Endodermal cell (in vitro differentiated cells): ENCODE measurements around the gene MACROD2. TPM values are rescaled to one million over a fixed set of nuclear protein-coding genes. Genes with fewer than 3 reads are reported as not detected.

Source experiments
- DNase-seq: peaks from one replicate; pipeline ENCODE4 v3.0.0-alpha.2; 2017
- H3K27ac ChIP-seq: 2 replicates; pipeline ENCODE4 v1.5.1; 2013; ENCODE audit warnings: mild to moderate bottlenecking, low read depth, low read length, moderate library complexity
- H3K27me3 ChIP-seq: 2 replicates; pipeline ENCODE4 v1.6.1; 2013; ENCODE audit warnings: mild to moderate bottlenecking, low read length, moderate library complexity; ENCODE audit not compliant: insufficient read depth, control insufficient read depth, poor library complexity, severe bottlenecking
- H3K36me3 ChIP-seq: 2 replicates; pipeline ENCODE4 v1.7.0; 2013; ENCODE audit warnings: mild to moderate bottlenecking, low read length, moderate library complexity; ENCODE audit not compliant: control insufficient read depth, insufficient read depth
- H3K4me1 ChIP-seq: one replicate; pipeline ENCODE4 v1.7.0; 2013; ENCODE audit warnings: low read length; ENCODE audit not compliant: control insufficient read depth, insufficient read depth
- H3K4me3 ChIP-seq: 2 replicates; pipeline ENCODE4 v1.5.1; 2013; ENCODE audit warnings: mild to moderate bottlenecking, low read length, moderate library complexity
- H3K9ac ChIP-seq: 2 replicates; pipeline ENCODE4 v1.6.1; 2013; ENCODE audit warnings: mild to moderate bottlenecking, low read length, moderate library complexity; ENCODE audit not compliant: poor library complexity, severe bottlenecking; ENCODE audit errors: extremely low read depth
- H3K9me3 ChIP-seq: 2 replicates; pipeline ENCODE4 v1.6.1; 2013; ENCODE audit warnings: mild to moderate bottlenecking, low read length, moderate library complexity; ENCODE audit not compliant: control insufficient read depth
- H3K27ac Mint-ChIP-seq: 2 replicates; pipeline ENCODE4 v1.8.0; 2020; ENCODE audit warnings: mixed read lengths
- H3K27me3 Mint-ChIP-seq: 2 replicates; pipeline ENCODE4 v1.8.0; 2021; ENCODE audit warnings: mild to moderate bottlenecking, mixed read lengths; ENCODE audit not compliant: insufficient read depth
- H3K36me3 Mint-ChIP-seq: 2 replicates; pipeline ENCODE4 v1.8.0; 2020; ENCODE audit warnings: low read depth, mixed read lengths
- H3K4me1 Mint-ChIP-seq: 2 replicates; pipeline ENCODE4 v1.8.0; 2020; ENCODE audit warnings: mixed read lengths
- H3K4me3 Mint-ChIP-seq: 2 replicates; pipeline ENCODE4 v1.8.0; 2020; ENCODE audit warnings: mild to moderate bottlenecking, moderate library complexity, mixed read lengths
- H3K9me3 Mint-ChIP-seq: 2 replicates; pipeline ENCODE4 v1.8.0; 2020; ENCODE audit warnings: mild to moderate bottlenecking, mixed read lengths
- WGBS, 2 experiments: methylation state at CpG; one replicate each; pipeline versions ENCODE4 v1.1.5 to v1.1.7; 2013; ENCODE audit warnings: missing lambda C conversion rate in 2 of 2, mixed read lengths in 1 of 2; ENCODE audit not compliant: insufficient coverage in 1 of 2, insufficient read length in 1 of 2; 5-methylcytosine and 5-hydroxymethylcytosine counted together
- total RNA-seq, 2 donors: library from RNA; stranded (reverse); fragmentation: NEBNext Ultra II Directional in 1 of 2; extraction: Animal tissue kit (Norgen Biotek cat#: 25700) in 1 of 2; gene quantifications; 2 replicates in 1 of 2; 3 replicates in 1 of 2; pipeline ENCODE4 v1.2.1, GENCODE V29; 2021
- TF ChIP-seq, protein P1 (sequence below): fragments of 200-600 bp; sonication (generic); conservative IDR thresholded peaks from 2 replicates; pipeline ENCODE4 v1.5.0; 2021; ENCODE audit warnings: antibody characterized with exemption, mild to moderate bottlenecking

MACROD2 gene
- total RNA-seq, 2 donors from 2014 or later, result 2.3 to 4.8 TPM

DNA sequence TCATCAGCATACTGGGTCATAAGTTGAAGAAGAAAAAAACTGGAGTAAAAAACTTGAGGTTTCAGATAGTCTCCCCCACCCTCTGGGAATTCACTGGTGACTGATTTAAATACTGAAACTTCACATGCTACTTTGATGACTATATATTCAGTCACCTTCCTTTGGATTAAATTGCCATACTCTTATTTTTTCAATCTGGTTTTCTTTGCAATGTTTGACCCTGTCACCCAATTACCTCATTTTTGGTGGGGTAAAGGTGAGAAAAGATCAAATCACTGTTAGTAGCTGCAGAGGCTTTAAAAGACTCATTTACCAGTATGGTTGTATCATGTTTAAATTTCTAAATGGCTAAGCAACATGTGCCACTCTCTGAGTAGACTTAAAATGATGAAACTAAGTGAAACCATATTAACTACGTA, 1204.8 kb downstream of the MACROD2 start:
- TF ChIP-seq, protein P1, sequence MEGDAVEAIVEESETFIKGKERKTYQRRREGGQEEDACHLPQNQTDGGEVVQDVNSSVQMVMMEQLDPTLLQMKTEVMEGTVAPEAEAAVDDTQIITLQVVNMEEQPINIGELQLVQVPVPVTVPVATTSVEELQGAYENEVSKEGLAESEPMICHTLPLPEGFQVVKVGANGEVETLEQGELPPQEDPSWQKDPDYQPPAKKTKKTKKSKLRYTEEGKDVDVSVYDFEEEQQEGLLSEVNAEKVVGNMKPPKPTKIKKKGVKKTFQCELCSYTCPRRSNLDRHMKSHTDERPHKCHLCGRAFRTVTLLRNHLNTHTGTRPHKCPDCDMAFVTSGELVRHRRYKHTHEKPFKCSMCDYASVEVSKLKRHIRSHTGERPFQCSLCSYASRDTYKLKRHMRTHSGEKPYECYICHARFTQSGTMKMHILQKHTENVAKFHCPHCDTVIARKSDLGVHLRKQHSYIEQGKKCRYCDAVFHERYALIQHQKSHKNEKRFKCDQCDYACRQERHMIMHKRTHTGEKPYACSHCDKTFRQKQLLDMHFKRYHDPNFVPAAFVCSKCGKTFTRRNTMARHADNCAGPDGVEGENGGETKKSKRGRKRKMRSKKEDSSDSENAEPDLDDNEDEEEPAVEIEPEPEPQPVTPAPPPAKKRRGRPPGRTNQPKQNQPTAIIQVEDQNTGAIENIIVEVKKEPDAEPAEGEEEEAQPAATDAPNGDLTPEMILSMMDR, result no peak
- no peaks in the 10 kb centered on the region for H3K27me3 Mint-ChIP-seq

DNA sequence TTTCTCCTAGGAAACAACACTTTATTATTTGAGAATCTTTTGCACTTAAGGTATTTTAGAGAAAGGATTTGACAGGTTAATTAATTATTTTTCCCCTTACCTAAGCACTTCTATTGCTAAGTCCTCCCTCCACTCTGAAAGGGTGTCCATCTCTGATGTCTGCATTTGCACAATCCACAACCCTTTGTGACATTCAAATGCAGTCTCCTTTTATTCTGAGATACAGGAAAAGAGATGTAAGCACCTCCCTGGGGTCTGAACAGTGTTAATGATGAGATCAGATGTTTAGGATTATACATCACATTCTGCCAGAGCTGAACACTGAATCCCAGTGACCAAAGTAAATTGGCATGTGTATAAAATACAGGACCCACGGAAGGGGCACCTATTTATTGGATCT, 1206.3 kb downstream of the MACROD2 start:
- Histone ChIP-seq H3K27ac (no peak overlapping the region), H3K36me3 (no peaks in the 10 kb centered on the region), H3K9ac (no peak overlapping the region), H3K4me1 (no peaks in the 10 kb centered on the region), H3K27me3 (no peaks in the 10 kb centered on the region), H3K9me3 (no peaks in the 10 kb centered on the region), H3K4me3 (no peak overlapping the region)
- WGBS, 2 experiments, result 80 to 100% methylated on average over 1 of the region's 1 CpG
- no peak for DNase-seq
- H3K36me3 Mint-ChIP-seq, result no peaks in the 10 kb centered on the region
- no peaks in the 10 kb centered on the region for H3K27me3 Mint-ChIP-seq
- H3K27ac Mint-ChIP-seq, result no peak overlapping the region
- H3K4me1 Mint-ChIP-seq, result no peaks in the 10 kb centered on the region
- no peak overlapping the region for H3K4me3 Mint-ChIP-seq
- TF ChIP-seq, protein P1, result no peak
- H3K9me3 Mint-ChIP-seq, result no peaks in the 10 kb centered on the region

More for the DNA sequence above, 1204.8 kb downstream of the MACROD2 start:
- H3K9me3 Mint-ChIP-seq, result no peaks in the 10 kb centered on the region
- Histone ChIP-seq H3K9me3 (no peaks in the 10 kb centered on the region), H3K4me1 (no peaks in the 10 kb centered on the region), H3K27ac (no peak overlapping the region), H3K4me3 (no peak overlapping the region), H3K36me3 (no peaks in the 10 kb centered on the region), H3K9ac (no peak overlapping the region), H3K27me3 (no peaks in the 10 kb centered on the region)
- DNase-seq, result no peak
- no peak overlapping the region for H3K4me3 Mint-ChIP-seq
- H3K4me1 Mint-ChIP-seq, result no peaks in the 10 kb centered on the region
- WGBS, 2 experiments, result 88 to 100% methylated on average over 1 of the region's 1 CpG
- H3K27ac Mint-ChIP-seq, result no peak overlapping the region
- no peaks in the 10 kb centered on the region for H3K36me3 Mint-ChIP-seq

DNA sequence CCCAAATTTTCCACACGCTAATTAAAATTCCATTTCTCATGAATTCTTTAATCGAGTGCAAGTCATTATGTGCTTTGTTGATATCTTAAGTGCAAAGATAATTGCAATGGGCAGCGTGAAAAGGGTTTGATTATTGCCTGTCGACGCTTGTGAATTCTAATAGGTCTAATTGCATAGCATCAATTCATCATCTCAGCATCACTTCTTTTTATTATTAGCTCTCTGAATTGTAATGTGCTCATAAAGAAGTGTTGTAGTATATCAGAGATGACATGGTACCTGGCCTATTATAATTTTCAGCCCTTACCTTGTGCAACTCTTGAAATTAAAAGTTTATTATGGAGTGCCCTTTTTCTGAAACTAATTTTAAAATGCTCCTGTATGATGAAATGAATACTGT, 1208.9 kb downstream of the MACROD2 start:
- Mint-ChIP-seq H3K27me3 (no peaks in the 10 kb centered on the region), H3K36me3 (no peaks in the 10 kb centered on the region), H3K4me3 (no peak overlapping the region), H3K4me1 (no peaks in the 10 kb centered on the region), H3K27ac (no peak overlapping the region), H3K9me3 (peaks cover 9% of the 10 kb centered on the region)
- Histone ChIP-seq H3K4me3 (no peak overlapping the region), H3K9me3 (peaks cover 8% of the 10 kb centered on the region), H3K27ac (no peak overlapping the region), H3K36me3 (no peaks in the 10 kb centered on the region), H3K9ac (no peak overlapping the region), H3K27me3 (no peaks in the 10 kb centered on the region), H3K4me1 (no peaks in the 10 kb centered on the region)
- WGBS, 2 experiments, result 94 to 100% methylated on average over 2 to 5 of the region's 5 CpGs
- no peak for DNase-seq
- TF ChIP-seq, protein P1, result no peak
